ENCODE data around the gene DMXL1. TPM values are rescaled to one million over a fixed set of nuclear protein-coding genes. Genes with fewer than 3 reads are reported as not detected.

DMXL1 gene
- total RNA-seq, 1 donor from 2014 or later = 45.5 TPM

- H3K27me3 Mint-ChIP-seq (ENCODE audit: insufficient read depth, low read depth) = peaks cover 2% of the 10 kb centered on the region
- Histone ChIP-seq H3K9me3 (ENCODE audit: low read depth) (no peaks in the 10 kb centered on the region), H3K4me2 (no peak overlapping the region), H3K79me2 (ENCODE audit: low read depth) (peaks cover 27% of the 10 kb centered on the region), H3F3A (ENCODE audit: low read depth) (no peaks in the 10 kb centered on the region), H4K20me1 (ENCODE audit: low read depth) (peaks cover 7% of the 10 kb centered on the region), H3K27me3 (no peaks in the 10 kb centered on the region), H3K36me3 (no peaks in the 10 kb centered on the region), H3K27ac (no peak overlapping the region), H3K9ac (no peak overlapping the region), H2AFZ (replicated peaks) (no peak overlapping the region), H3K4me1 (peaks cover 6% of the 10 kb centered on the region), H3K4me3 (no peak overlapping the region)
- peaks cover 4% of the 10 kb centered on the region for H3K36me3 Mint-ChIP-seq
- no peak for DNase-seq (ENCODE audit: low spot score)
- no peak overlapping the region for H3K4me3 Mint-ChIP-seq
- peaks cover 2% of the 10 kb centered on the region for H3K4me1 Mint-ChIP-seq
- no peaks in the 10 kb centered on the region for H3K9me3 Mint-ChIP-seq
- H3K27ac Mint-ChIP-seq = no peak overlapping the region
- TF ChIP-seq EZH2phosphoT487 (IDR thresholded peaks at IDR 0.05) (no peak), EZH2 (IDR thresholded peaks at IDR 0.05) (no peak), CTCF (IDR thresholded peaks at IDR 0.05) (no peak)
Observed at GRCh38 chr5:119275146-119275545, 204.3 kb downstream of the DMXL1 start.

- Mint-ChIP-seq H3K27ac (no peak overlapping the region), H3K4me1 (peaks cover 7% of the 10 kb centered on the region), H3K27me3 (ENCODE audit: insufficient read depth, low read depth) (peaks cover 2% of the 10 kb centered on the region), H3K4me3 (no peak overlapping the region), H3K36me3 (peaks cover 4% of the 10 kb centered on the region), H3K9me3 (no peaks in the 10 kb centered on the region)
- no peak overlapping the region for H3K27ac ChIP-seq
- no peaks in the 10 kb centered on the region for H3K9me3 ChIP-seq (ENCODE audit: low read depth)
- no peaks in the 10 kb centered on the region for H3K36me3 ChIP-seq
- H3K4me1 ChIP-seq = peaks cover 6% of the 10 kb centered on the region
- DNase-seq (ENCODE audit: low spot score) = no peak
- no peak overlapping the region for H3K9ac ChIP-seq
- no peak overlapping the region for H3K4me2 ChIP-seq
- H3F3A ChIP-seq (ENCODE audit: low read depth) = no peaks in the 10 kb centered on the region
- H3K79me2 ChIP-seq (ENCODE audit: low read depth) = peaks cover 23% of the 10 kb centered on the region
- H4K20me1 ChIP-seq (ENCODE audit: low read depth) = peaks cover 7% of the 10 kb centered on the region
- H3K27me3 ChIP-seq = no peaks in the 10 kb centered on the region
- no peak overlapping the region for H2AFZ ChIP-seq (replicated peaks)
- no peak for TF ChIP-seq CTCF (IDR thresholded peaks at IDR 0.05)
- no peak for TF ChIP-seq EZH2 (IDR thresholded peaks at IDR 0.05)
- no peak for TF ChIP-seq EZH2phosphoT487 (IDR thresholded peaks at IDR 0.05)
- H3K4me3 ChIP-seq = no peak overlapping the region
Observed at GRCh38 chr5:119275601-119276173, 204.8 kb downstream of the DMXL1 start.

GRCh38 chr5:119276978-119277377 lies 206.1 kb downstream of the DMXL1 start:
- H3K79me2 ChIP-seq (ENCODE audit: low read depth) = peaks cover 21% of the 10 kb centered on the region
- peaks cover 8% of the 10 kb centered on the region for H3K4me1 Mint-ChIP-seq

More at GRCh38 chr5:119276978-119277377, 206.1 kb downstream of the DMXL1 start:
- no peak overlapping the region for H3K4me3 ChIP-seq
- no peak overlapping the region for H2AFZ ChIP-seq (replicated peaks)
- no peak overlapping the region for H3K27ac ChIP-seq
- H3K9me3 Mint-ChIP-seq = no peaks in the 10 kb centered on the region
- H3K36me3 Mint-ChIP-seq = no peaks in the 10 kb centered on the region
- no peaks in the 10 kb centered on the region for H3F3A ChIP-seq (ENCODE audit: low read depth)
- peaks cover 6% of the 10 kb centered on the region for H3K4me1 ChIP-seq
- DNase-seq (ENCODE audit: low spot score) = no peak
- no peak overlapping the region for H3K4me2 ChIP-seq
- H3K27me3 Mint-ChIP-seq (ENCODE audit: insufficient read depth, low read depth) = no peaks in the 10 kb centered on the region
- TF ChIP-seq EZH2phosphoT487 (IDR thresholded peaks at IDR 0.05) (no peak), CTCF (IDR thresholded peaks at IDR 0.05) (no peak), EZH2 (IDR thresholded peaks at IDR 0.05) (no peak)
- H4K20me1 ChIP-seq (ENCODE audit: low read depth) = peaks cover 7% of the 10 kb centered on the region
- H3K27ac Mint-ChIP-seq = no peak overlapping the region
- no peaks in the 10 kb centered on the region for H3K27me3 ChIP-seq
- H3K9ac ChIP-seq = no peak overlapping the region
- H3K36me3 ChIP-seq = no peaks in the 10 kb centered on the region
- H3K9me3 ChIP-seq (ENCODE audit: low read depth) = no peaks in the 10 kb centered on the region
- H3K4me3 Mint-ChIP-seq = no peak overlapping the region
